ENCODE data around the gene BCL2L12.

Gene BCL2L12

GRCh38 chr19:49685845-49686332 lies 20.2 kb downstream of the BCL2L12 start:
- DNase-seq = no peak

- DNase-seq = no peak
Observed at GRCh38 chr19:49686503-49687088, 20.9 kb downstream of the BCL2L12 start.

GRCh38 chr19:49687150-49687549 lies 21.4 kb downstream of the BCL2L12 start:
- no peak for DNase-seq

- no peak for DNase-seq
Observed at GRCh38 chr19:49687566-49688316, 22.0 kb downstream of the BCL2L12 start.

GRCh38 chr19:49688531-49689132 lies 22.9 kb downstream of the BCL2L12 start:
- DNase-seq = no peak

- no peak for DNase-seq
Observed at GRCh38 chr19:49689133-49690078, 23.7 kb downstream of the BCL2L12 start, which contains the start of gene ADM5. Gene ADM5, plus strand, starts transcription at chr19:49689594. Its CDS starts 244 bp downstream, at chr19:49689838.

GRCh38 chr19:49690079-49690655 lies 24.4 kb downstream of the BCL2L12 start:
- no peak for DNase-seq

GRCh38 chr19:49690656-49691242 lies 25.0 kb downstream of the BCL2L12 start, which contains the start of gene CPT1C:
Gene CPT1C, plus strand, starts transcription at chr19:49691116. Its CDS starts 1,137 bp downstream, at chr19:49692253.
- peak; percentile 87 for DNase-seq

- DNase-seq = peak; percentile 81
Observed at GRCh38 chr19:49691243-49692146, 25.8 kb downstream of the BCL2L12 start.

- DNase-seq = no peak
Observed at GRCh38 chr19:49692147-49692506, 26.4 kb downstream of the BCL2L12 start.

- no peak for DNase-seq
Observed at GRCh38 chr19:49696115-49696514, 30.4 kb downstream of the BCL2L12 start.

- DNase-seq = no peak
Observed at GRCh38 chr19:49696865-49697264, 31.1 kb downstream of the BCL2L12 start.

- DNase-seq = no peak
Observed at GRCh38 chr19:49699364-49699763, 33.6 kb downstream of the BCL2L12 start.

- no peak for DNase-seq
Observed at GRCh38 chr19:49700563-49700962, 34.8 kb downstream of the BCL2L12 start.

GRCh38 chr19:49701271-49701786 lies 35.6 kb downstream of the BCL2L12 start:
- no peak for DNase-seq

- no peak for DNase-seq
Observed at GRCh38 chr19:49704888-49705642, 39.3 kb downstream of the BCL2L12 start.

- DNase-seq = no peak
Observed at GRCh38 chr19:49705919-49706318, 40.2 kb downstream of the BCL2L12 start.

GRCh38 chr19:49710372-49710951 lies 44.7 kb downstream of the BCL2L12 start:
- DNase-seq = no peak

GRCh38 chr19:49712397-49712859 lies 46.7 kb downstream of the BCL2L12 start:
- no peak for DNase-seq

All from femur (tissue), 1 donor.